NCI-H526 (cell line): ENCODE measurements around the gene IQCK.

Source experiments
- DNase-seq, 2 experiments: peaks; one replicate each; lab custom pipeline; 2025; lab: John Stamatoyannopoulos, UW

Gene IQCK

GRCh38 chr16:19718624-19718965 lies 524 bp downstream of the IQCK start:
- DNase-seq = peak in 1 of 2 experiments; percentile 58

- DNase-seq = no peak
Measured at GRCh38 chr16:19722269-19722952, 4.3 kb downstream of the IQCK start.

GRCh38 chr16:19722981-19723380 lies 4.9 kb downstream of the IQCK start:
- no peak for DNase-seq

DNA sequence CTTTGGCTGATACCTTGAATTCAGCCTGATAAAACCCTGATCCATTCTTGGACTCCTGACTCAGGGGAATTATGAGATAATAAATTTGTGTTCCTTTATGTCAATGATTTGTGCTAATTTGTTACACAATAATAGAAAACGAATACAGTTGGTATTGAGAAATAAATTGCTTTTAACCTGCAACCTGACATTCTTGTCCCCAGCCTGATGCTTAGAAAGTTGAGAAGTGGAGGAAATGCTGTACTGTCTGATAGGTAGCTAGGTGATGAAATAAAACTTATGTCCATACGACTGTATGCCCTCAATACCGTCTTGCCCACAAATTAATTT lies 10.5 kb downstream of the IQCK start:
- no peak for DNase-seq

- DNase-seq = no peak
Measured at GRCh38 chr16:19733551-19733950, 15.5 kb downstream of the IQCK start.

- no peak for DNase-seq
Measured at GRCh38 chr16:19735074-19735867, 17.2 kb downstream of the IQCK start.

GRCh38 chr16:19737306-19738038 lies 19.4 kb downstream of the IQCK start:
- no peak for DNase-seq

DNA sequence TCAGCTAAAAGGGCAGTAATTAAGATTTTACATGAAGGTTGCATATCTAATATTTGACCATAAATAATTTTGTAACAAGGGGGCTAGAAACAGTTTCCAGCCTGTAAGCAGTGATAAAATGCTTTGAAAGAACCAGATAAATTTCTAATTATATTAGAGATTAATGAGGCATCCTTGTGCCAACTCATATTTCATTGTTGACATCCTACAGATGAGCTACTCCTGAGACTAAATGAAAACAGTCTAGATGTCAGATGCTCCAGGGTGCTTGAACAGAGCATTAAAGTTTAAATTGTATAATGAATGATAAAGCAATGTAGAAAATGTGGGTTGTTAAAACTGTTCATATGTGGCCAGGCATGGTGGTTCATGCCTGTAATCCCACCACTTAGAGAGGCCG lies 23.3 kb downstream of the IQCK start:
- DNase-seq = no peak

GRCh38 chr16:19743816-19744159 lies 25.7 kb downstream of the IQCK start:
- DNase-seq = no peak

GRCh38 chr16:19744670-19745069 lies 26.6 kb downstream of the IQCK start:
- no peak for DNase-seq

- no peak for DNase-seq
Measured at GRCh38 chr16:19745286-19746010, 27.4 kb downstream of the IQCK start.

GRCh38 chr16:19746561-19746960 lies 28.5 kb downstream of the IQCK start:
- no peak for DNase-seq

- no peak for DNase-seq
Measured at GRCh38 chr16:19748389-19749168, 30.5 kb downstream of the IQCK start.

DNA sequence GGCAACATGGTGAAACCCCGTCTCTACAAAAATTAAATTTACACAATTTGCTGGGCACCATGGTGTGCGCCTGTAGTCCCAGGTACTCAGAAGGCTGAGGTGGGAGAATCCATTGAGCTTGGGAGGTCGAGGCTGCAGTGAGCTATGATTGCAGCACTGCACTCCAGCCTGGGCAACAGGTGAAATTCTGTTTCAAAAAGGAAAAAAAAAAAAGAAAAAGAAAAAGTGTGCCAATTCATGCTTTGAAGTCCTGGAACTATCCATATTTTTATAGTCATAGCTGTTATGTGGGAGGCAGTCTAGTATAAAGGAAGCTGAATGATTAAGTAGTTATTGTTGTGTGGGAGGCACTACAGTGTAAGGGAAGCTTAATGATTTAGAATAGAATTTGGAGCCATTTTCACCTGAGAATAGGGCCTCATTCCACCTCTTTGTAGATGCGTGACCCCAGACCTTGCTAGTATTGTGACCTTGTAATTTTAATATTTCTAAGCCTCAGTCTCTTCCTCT lies 31.6 kb downstream of the IQCK start:
- DNase-seq = no peak

DNA sequence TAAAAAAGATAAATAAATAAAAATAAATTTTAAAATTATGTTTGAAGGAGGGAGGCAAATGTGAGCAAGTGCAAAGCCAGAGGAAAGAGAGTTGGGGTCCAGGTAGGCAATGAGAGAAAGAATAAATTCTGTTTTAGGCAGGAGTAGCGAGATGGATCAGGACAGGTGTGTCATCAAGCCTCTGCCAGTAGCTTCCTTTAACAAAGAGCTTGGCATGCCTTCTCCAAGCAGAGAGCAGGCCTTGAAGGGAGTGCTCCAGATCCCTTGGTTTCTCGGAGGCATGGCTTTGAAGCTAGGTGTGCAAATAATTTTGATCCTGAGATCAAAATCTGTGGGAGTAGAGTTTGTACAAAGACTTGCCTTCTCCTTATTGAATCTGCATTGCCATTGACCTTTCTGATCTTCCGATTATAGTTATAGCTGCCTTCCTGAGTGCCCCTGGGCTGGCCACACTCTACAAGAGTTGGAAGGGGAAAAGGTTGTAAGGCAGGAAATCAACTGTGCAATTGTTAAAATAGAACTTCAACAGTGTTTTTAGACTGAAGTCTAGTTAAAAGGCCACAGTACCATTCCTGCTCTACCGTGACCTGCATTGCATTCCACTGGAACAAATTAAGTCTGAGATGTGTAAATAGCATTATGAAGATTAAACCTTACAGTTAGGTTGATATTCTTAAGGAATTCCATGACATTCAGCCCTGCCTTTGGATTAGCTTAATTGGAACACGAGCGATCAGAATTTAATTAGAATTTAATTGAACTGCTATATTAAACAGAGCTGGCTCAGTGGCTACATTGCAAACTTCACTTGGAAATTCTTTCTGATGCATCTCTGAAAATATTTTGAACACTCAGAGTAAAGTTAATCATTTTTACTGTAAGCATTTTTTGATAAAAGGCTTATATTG lies 33.7 kb downstream of the IQCK start:
- DNase-seq = no peak

DNA sequence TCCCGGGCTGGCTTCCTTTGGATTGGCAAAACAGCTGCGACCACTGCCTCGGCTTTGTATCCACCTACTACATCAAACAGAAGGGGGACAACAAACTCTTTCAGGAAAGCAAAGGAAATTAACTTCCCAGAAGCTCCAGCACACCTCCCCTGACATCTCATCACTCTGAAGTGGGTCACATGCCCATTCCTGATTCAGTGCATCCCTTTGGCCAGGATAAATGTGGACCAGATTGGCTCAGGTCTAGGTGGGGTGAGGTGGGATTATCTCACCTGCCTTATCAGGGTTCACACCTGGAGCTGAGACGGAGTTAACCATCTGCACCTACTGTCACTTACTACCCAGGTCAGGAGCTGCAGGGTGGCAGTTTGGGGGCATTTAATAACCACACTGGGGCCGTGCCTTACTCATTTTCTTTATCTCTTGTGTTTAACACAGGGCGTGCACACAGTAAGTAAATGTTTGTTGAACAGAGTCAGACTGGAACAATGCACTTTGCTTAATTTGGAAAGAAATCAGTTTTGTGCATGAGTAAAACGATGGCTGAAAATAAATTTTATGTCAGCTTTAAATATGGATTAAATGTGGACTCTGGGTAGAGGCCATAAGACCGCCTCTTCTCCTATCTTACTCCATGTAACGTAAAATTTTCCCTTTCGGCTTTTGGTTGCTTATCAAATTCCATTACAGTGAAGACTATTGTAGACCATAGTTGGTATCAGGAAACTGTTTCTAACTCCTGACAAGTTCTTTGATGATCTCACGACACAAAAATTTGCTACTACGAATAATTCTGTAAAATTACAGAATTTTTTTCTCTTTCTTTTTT lies 36.0 kb downstream of the IQCK start:
- no peak for DNase-seq

DNA sequence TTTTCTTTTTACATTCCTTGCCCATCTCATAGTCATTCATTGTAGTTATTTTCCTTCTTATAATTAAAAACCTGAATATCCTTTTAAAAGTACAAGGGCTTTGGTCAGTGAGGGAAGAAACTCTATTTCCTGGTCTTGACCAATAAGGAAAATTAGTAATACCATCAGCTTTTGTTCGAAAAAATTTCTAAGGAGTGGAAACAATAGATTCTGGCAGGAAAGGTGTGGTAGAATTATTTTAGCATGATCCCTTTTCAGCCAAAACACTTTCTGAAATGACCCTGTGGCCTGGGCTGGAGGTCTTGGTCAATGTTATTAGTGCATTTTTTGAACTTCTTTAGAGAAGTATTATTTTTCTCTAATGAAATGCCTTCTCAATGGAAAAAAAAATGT lies 36.6 kb downstream of the IQCK start:
- no peak for DNase-seq

DNA sequence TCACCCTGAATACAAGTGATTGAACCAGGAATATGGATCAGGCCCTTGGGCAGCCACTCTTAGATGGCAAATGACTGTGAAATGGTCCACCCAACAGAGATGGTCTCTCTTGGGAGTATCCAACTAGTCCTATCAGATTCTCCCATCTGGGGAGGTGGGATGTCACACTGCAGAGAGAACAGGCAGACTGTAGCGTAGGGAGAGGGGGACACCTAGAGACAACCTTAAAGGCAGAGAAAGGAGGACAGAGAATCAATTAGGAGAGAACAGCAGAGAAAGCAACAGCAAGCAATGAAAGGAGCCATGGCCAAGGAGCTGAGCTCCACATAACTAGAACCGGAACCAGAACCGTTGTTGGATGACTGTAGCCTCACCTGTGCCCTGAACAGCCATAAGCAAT lies 37.2 kb downstream of the IQCK start:
- DNase-seq = no peak

DNA sequence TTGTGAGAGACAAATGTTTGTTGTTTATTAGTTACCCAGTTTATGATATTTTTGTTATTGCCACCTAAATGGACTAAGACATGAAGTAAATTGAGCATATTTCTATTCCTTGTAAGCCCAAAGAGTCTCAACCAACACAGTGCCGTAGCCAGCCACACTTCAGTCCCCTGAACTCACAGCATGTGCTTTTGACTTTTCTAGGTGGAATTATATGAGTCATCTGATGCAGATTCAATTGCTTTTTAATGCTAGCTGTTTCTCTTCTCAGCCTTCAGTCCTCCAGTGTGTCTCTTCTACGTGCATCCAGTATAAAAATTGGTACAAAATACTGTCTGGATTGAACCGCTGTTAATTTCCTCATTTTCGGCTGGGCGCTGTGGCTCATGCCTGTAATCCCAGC lies 39.0 kb downstream of the IQCK start:
- no peak for DNase-seq
